NCI-H774 (cell line): ENCODE data around the gene NELL1.
"Not testable (repeated sequence)": the region's sequence is repeated elsewhere in the genome, so short reads cannot be mapped to it uniquely, and the experiment has no call there.

Source experiments
- DNase-seq: peaks from one replicate; lab custom pipeline; 2025; lab: John Stamatoyannopoulos, UW

NELL1 gene

GRCh38 chr11:21198498-21198897 lies 529.1 kb downstream of the NELL1 start:
- DNase-seq, result no peak

GRCh38 chr11:21205205-21205604 lies 535.8 kb downstream of the NELL1 start:
- no peak for DNase-seq

- DNase-seq, result no peak
Observed at GRCh38 chr11:21225860-21226259, 556.5 kb downstream of the NELL1 start.

- no peak for DNase-seq
Observed at GRCh38 chr11:21229224-21229623, 559.8 kb downstream of the NELL1 start.

- DNase-seq, result no peak
Observed at GRCh38 chr11:21250196-21250595, 580.8 kb downstream of the NELL1 start.

GRCh38 chr11:21254055-21254454 lies 584.7 kb downstream of the NELL1 start:
- no peak for DNase-seq

- DNase-seq, result no peak
Observed at GRCh38 chr11:21254790-21255189, 585.4 kb downstream of the NELL1 start.

GRCh38 chr11:21257461-21257860 lies 588.1 kb downstream of the NELL1 start:
- no peak for DNase-seq

- no peak for DNase-seq
Observed at GRCh38 chr11:21258414-21258813, 589.0 kb downstream of the NELL1 start.

- no peak for DNase-seq
Observed at GRCh38 chr11:21260101-21260500, 590.7 kb downstream of the NELL1 start.

- no peak for DNase-seq
Observed at GRCh38 chr11:21262992-21263391, 593.6 kb downstream of the NELL1 start.

- DNase-seq, result no peak
Observed at GRCh38 chr11:21264125-21264524, 594.7 kb downstream of the NELL1 start.

GRCh38 chr11:21268036-21268435 lies 598.6 kb downstream of the NELL1 start:
- DNase-seq, result no peak

GRCh38 chr11:21272139-21272538 lies 602.8 kb downstream of the NELL1 start:
- DNase-seq, result not testable (repeated sequence)

- DNase-seq, result no peak
Observed at GRCh38 chr11:21278840-21279239, 609.5 kb downstream of the NELL1 start.

GRCh38 chr11:21285104-21285503 lies 615.7 kb downstream of the NELL1 start:
- DNase-seq, result no peak

- no peak for DNase-seq
Observed at GRCh38 chr11:21289686-21290085, 620.3 kb downstream of the NELL1 start.

GRCh38 chr11:21295508-21295907 lies 626.1 kb downstream of the NELL1 start:
- no peak for DNase-seq

GRCh38 chr11:21301981-21302380 lies 632.6 kb downstream of the NELL1 start:
- no peak for DNase-seq

GRCh38 chr11:21306739-21307358 lies 637.5 kb downstream of the NELL1 start:
- DNase-seq, result no peak

- DNase-seq, result no peak
Observed at GRCh38 chr11:21307874-21308273, 638.5 kb downstream of the NELL1 start.

- no peak for DNase-seq
Observed at GRCh38 chr11:21316591-21316990, 647.2 kb downstream of the NELL1 start.

- DNase-seq, result no peak
Observed at GRCh38 chr11:21321072-21321471, 651.7 kb downstream of the NELL1 start.

GRCh38 chr11:21321530-21321929 lies 652.1 kb downstream of the NELL1 start:
- no peak for DNase-seq

GRCh38 chr11:21323617-21324016 lies 654.2 kb downstream of the NELL1 start:
- DNase-seq, result no peak
